RWPE2 (cell line): ENCODE data around the gene LCMT1.

Experiments used
- ATAC-seq: fragments of 200-7000 bp; cut with Tn5 transposase; 3 replicates; pipeline ENCODE4 v1.9.1; 2021; ENCODE audit warnings: low read depth
- DNase-seq: peaks from one replicate; pipeline ENCODE4 v3.0.0-alpha.2; 2020; ENCODE audit warnings: low spot score
- H3K27ac ChIP-seq: fragments of 450-650 bp; 2 replicates; pipeline ENCODE4 v1.5.1; 2017; ENCODE audit warnings: mild to moderate bottlenecking; ENCODE audit not compliant: poor library complexity, severe bottlenecking
- H3K27me3 ChIP-seq: fragments of 250-450 bp; sonication (Bioruptor Pico); 2 replicates; pipeline ENCODE4 v1.5.1; 2021; ENCODE audit warnings: mild to moderate bottlenecking, moderate library complexity; ENCODE audit not compliant: insufficient read depth, poor library complexity, severe bottlenecking
- H3K36me3 ChIP-seq: fragments of 250-450 bp; sonication (Bioruptor Pico); 2 replicates; pipeline ENCODE4 v1.5.1; 2020; ENCODE audit warnings: low read depth, mild to moderate bottlenecking, moderate library complexity
- H3K4me1 ChIP-seq: fragments of 250-450 bp; sonication (Bioruptor Pico); 2 replicates; pipeline ENCODE4 v1.5.1; 2021; ENCODE audit warnings: mild to moderate bottlenecking, moderate library complexity; ENCODE audit not compliant: insufficient read depth, poor library complexity, severe bottlenecking
- H3K4me3 ChIP-seq: fragments of 250-450 bp; sonication (Bioruptor Pico); 2 replicates; pipeline ENCODE4 v1.5.1; 2021; ENCODE audit warnings: mild to moderate bottlenecking, moderate library complexity; ENCODE audit not compliant: severe bottlenecking
- H3K9me3 ChIP-seq: fragments of 250-450 bp; sonication (Bioruptor Pico); 2 replicates; pipeline ENCODE4 v1.5.1; 2021; ENCODE audit warnings: mild to moderate bottlenecking, moderate library complexity; ENCODE audit not compliant: severe bottlenecking
- CTCF ChIP-seq: fragments of 450-650 bp; IDR thresholded peaks from one replicate; pipeline ENCODE4 v1.5.1; 2017; ENCODE audit warnings: mild to moderate bottlenecking, moderate library complexity; ENCODE audit not compliant: poor library complexity, severe bottlenecking

LCMT1 gene

GRCh38 chr16:25155553-25156460 lies 44.3 kb downstream of the LCMT1 start:
- Histone ChIP-seq H3K4me1 (no peaks in the 10 kb centered on the region), H3K4me3 (no peak overlapping the region), H3K36me3 (peaks cover 15% of the 10 kb centered on the region), H3K9me3 (no peaks in the 10 kb centered on the region), H3K27ac (no peak overlapping the region), H3K27me3 (no peaks in the 10 kb centered on the region)
- ATAC-seq (no peak), DNase-seq (no peak)
- TF ChIP-seq CTCF = no peak

DNA sequence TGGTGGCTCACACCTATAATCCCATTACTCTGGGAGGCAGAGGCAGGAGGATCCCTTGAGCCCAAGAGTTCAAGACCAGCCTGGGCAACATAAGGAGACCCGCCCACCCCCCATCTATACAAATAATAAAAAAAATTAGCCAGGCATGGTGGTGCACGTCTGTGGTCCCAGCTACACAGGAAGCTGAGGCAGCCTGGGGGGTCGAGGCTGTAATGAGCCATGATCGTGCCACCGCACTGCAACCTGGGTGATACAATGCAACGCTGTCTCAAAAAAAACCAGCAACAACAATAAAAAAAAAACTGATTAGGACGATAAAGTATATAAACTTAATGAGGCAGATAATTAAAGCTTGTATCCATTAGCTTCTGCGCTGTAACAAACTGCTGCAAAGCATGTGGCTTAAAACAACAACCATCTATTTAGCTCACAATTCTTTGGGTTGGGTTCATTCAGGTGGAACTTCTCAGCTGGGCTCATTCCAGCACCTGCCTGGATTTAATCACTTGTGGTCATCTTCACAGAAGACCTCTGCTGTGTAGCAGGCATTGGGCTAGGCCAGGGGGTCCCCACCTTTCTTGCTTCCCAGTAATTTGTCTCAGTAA lies 45.8 kb downstream of the LCMT1 start:
- no peaks in the 10 kb centered on the region for H3K9me3 ChIP-seq
- DNase-seq = no peak
- H3K36me3 ChIP-seq = peaks cover 14% of the 10 kb centered on the region
- no peaks in the 10 kb centered on the region for H3K27me3 ChIP-seq
- no peak overlapping the region for H3K4me3 ChIP-seq
- ATAC-seq = no peak
- no peaks in the 10 kb centered on the region for H3K4me1 ChIP-seq
- TF ChIP-seq CTCF = no peak
- H3K27ac ChIP-seq = no peak overlapping the region

DNA sequence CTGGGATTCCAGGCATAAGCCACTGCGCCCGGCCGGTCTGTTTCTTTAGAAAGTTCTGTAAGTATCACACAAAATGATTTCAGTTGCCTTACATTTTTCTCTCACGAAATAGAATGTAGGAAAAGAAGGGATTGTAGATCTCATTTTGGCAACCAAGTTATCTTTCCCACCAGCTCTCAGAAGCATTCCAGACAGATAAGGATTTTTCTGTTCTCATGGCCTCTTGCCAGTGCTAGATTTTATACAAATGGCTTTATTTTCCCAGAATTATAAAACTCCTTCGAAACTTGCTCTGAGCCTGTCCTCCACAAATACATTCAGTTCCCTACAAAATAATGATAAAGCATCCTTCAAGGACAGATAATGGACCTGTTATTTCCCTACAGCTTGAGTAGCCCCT lies 46.9 kb downstream of the LCMT1 start:
- DNase-seq = no peak
- no peak overlapping the region for H3K4me3 ChIP-seq
- TF ChIP-seq CTCF = no peak

GRCh38 chr16:25161753-25162367 lies 50.3 kb downstream of the LCMT1 start:
- DNase-seq (no peak), ATAC-seq (no peak)
- Histone ChIP-seq H3K4me1 (no peaks in the 10 kb centered on the region), H3K36me3 (peaks cover 24% of the 10 kb centered on the region), H3K9me3 (no peaks in the 10 kb centered on the region), H3K27me3 (no peaks in the 10 kb centered on the region), H3K27ac (no peak overlapping the region), H3K4me3 (no peak overlapping the region)
- TF ChIP-seq CTCF = no peak

More for the DNA sequence above, 46.9 kb downstream of the LCMT1 start:
- Histone ChIP-seq H3K27ac (no peak overlapping the region), H3K9me3 (no peaks in the 10 kb centered on the region), H3K4me1 (no peaks in the 10 kb centered on the region), H3K36me3 (peaks cover 8% of the 10 kb centered on the region), H3K27me3 (no peaks in the 10 kb centered on the region)
- ATAC-seq = no peak
